NB4 (cell line): ENCODE data around the gene FAM83F.

Experiments used
- CTCF ChIP-seq: IDR thresholded peaks from one replicate; pipeline ENCODE4 v1.5.1; 2012; ENCODE audit warnings: low read depth, low read length
- POLR2A ChIP-seq: IDR thresholded peaks from 2 replicates; pipeline ENCODE4 v1.6.1; 2011; ENCODE audit warnings: mild to moderate bottlenecking; ENCODE audit not compliant: insufficient read length; ENCODE audit errors: extremely low read depth

DNA sequence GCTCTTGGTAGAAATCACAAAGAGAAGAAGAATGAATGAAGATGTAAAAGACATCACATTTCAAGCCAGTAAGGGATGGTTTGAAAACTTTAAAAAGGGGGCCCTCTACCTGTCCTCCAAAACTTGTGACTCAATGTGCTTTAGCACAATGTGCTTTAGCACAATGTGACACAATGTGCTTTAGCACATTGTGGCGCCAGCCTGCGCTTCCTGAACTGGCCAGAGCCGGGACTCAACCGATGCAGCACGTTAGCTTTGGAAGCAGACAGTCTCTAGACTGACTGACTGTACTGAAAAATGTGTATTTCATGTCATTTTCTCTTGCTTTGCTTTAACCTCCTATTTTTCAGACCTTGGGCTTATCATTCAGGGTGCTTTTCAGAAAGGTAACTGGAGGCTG is 63.5 kb downstream of the FAM83F start:
- TF ChIP-seq CTCF (no peak), POLR2A (no peak)
